WTC11 (cell line): ENCODE results near the gene GAK. TPM values are rescaled to one million over a fixed set of nuclear protein-coding genes. Genes with fewer than 3 reads are reported as not detected.

Experiments
- ATAC-seq: fragments of 200-7000 bp; cut with Tn5 transposase; 2 replicates; pipeline ENCODE4 v1.10.0; 2021; ENCODE audit warnings: mild to moderate bottlenecking, moderate library complexity
- CTCF ChIA-PET: fragments of 300-600 bp; sonication (Branson Sonifier 250); formaldehyde crosslinking; loops from one replicate; lab custom pipeline; 2021; ENCODE audit warnings: antibody characterized with exemption; lab: Charles Lee
- POLR2A ChIA-PET: fragments of 350-600 bp; sonication (Branson Sonifier 250); formaldehyde crosslinking; loops from one replicate; lab custom pipeline; 2021; ENCODE audit warnings: antibody characterized with exemption; lab: Charles Lee
- DNase-seq: peaks from one replicate; pipeline ENCODE4 v3.0.0; 2021; ENCODE audit warnings: low spot score
- H3K27ac Mint-ChIP-seq: 2 replicates; pipeline ENCODE4 v1.8.0; 2021; ENCODE audit warnings: mixed read lengths
- H3K27me3 Mint-ChIP-seq: 2 replicates; pipeline ENCODE4 v1.8.0; 2021; ENCODE audit warnings: low read depth, mild to moderate bottlenecking, moderate library complexity, mixed read lengths
- H3K36me3 Mint-ChIP-seq: 2 replicates; pipeline ENCODE4 v1.8.0; 2021; ENCODE audit warnings: mixed read lengths
- H3K4me1 Mint-ChIP-seq: 2 replicates; pipeline ENCODE4 v1.8.0; 2022; ENCODE audit warnings: mixed read lengths
- H3K4me3 Mint-ChIP-seq: 2 replicates; pipeline ENCODE4 v1.8.0; 2021; ENCODE audit warnings: mild to moderate bottlenecking, moderate library complexity, mixed read lengths
- H3K9me3 Mint-ChIP-seq: 2 replicates; pipeline ENCODE4 v1.8.0; 2021; ENCODE audit warnings: mixed read lengths
- ATF1 ChIP-seq: sonication (generic); formaldehyde crosslinking; IDR thresholded peaks from 2 replicates; pipeline ENCODE4 v1.8.1; 2023; ENCODE audit warnings: mild to moderate bottlenecking, moderate library complexity, missing genetic modification reagents
- FOXJ3 ChIP-seq: sonication (generic); formaldehyde crosslinking; IDR thresholded peaks from 2 replicates; pipeline ENCODE4 v1.9.0; 2021; ENCODE audit warnings: missing genetic modification reagents, mild to moderate bottlenecking, borderline replicate concordance
- GTF2I ChIP-seq: fragments of 250-450 bp; sonication (Bioruptor Pico); conservative IDR thresholded peaks from 2 replicates; pipeline ENCODE4 v1.4.0; 2021; ENCODE audit warnings: mild to moderate bottlenecking
- KAT7 ChIP-seq: sonication (generic); formaldehyde crosslinking; IDR thresholded peaks from 2 replicates; pipeline ENCODE4 v1.8.1; 2023; ENCODE audit warnings: missing genetic modification reagents, mild to moderate bottlenecking, borderline replicate concordance
- MXD4 ChIP-seq: fragments of 250-450 bp; sonication (Bioruptor Pico); IDR thresholded peaks from 2 replicates; pipeline ENCODE4 v1.8.0; 2021; ENCODE audit warnings: mild to moderate bottlenecking, moderate library complexity, borderline replicate concordance
- NFE2L1 ChIP-seq: sonication (generic); formaldehyde crosslinking; IDR thresholded peaks from 2 replicates; pipeline ENCODE4 v1.8.1; 2023; ENCODE audit warnings: missing genetic modification reagents
- NR3C1 ChIP-seq: sonication (generic); formaldehyde crosslinking; conservative IDR thresholded peaks from 2 replicates; pipeline ENCODE4 v1.8.1; 2023; ENCODE audit warnings: low read depth, mild to moderate bottlenecking, missing genetic modification reagents
- PRRX2 ChIP-seq: fragments of 250-450 bp; sonication (Bioruptor Pico); IDR thresholded peaks from 2 replicates; pipeline ENCODE4 v1.8.0; 2021; ENCODE audit warnings: mild to moderate bottlenecking
- RELA ChIP-seq: sonication (generic); formaldehyde crosslinking; IDR thresholded peaks from 2 replicates; pipeline ENCODE4 v1.8.1; 2022; ENCODE audit warnings: missing genetic modification reagents, mild to moderate bottlenecking, borderline replicate concordance
- SOX15 ChIP-seq: fragments of 250-450 bp; sonication (Bioruptor Pico); IDR thresholded peaks from 2 replicates; pipeline ENCODE4 v1.9.0; 2021; ENCODE audit warnings: mild to moderate bottlenecking
- TCF7 ChIP-seq: sonication (generic); formaldehyde crosslinking; IDR thresholded peaks from 2 replicates; pipeline ENCODE4 v1.8.0; 2022; ENCODE audit warnings: mild to moderate bottlenecking, low read depth, missing genetic modification reagents, moderate library complexity
- TEAD1 ChIP-seq: sonication (generic); formaldehyde crosslinking; IDR thresholded peaks from 2 replicates; pipeline ENCODE4 v1.8.0; 2022; ENCODE audit warnings: mild to moderate bottlenecking, missing genetic modification reagents
- TP53 ChIP-seq: sonication (generic); formaldehyde crosslinking; IDR thresholded peaks from 2 replicates; pipeline ENCODE4 v1.8.1; 2023; ENCODE audit warnings: mild to moderate bottlenecking, missing genetic modification reagents
- ZNF416 ChIP-seq: fragments of 250-450 bp; sonication (Bioruptor Pico); IDR thresholded peaks from 2 replicates; pipeline ENCODE4 v1.9.0; 2021; ENCODE audit warnings: mild to moderate bottlenecking, inconsistent platforms
- total RNA-seq: library from RNA; stranded (reverse); gene quantifications from 3 replicates; pipeline ENCODE4 v1.2.3, GENCODE V29; 2021
- TF ChIP-seq, protein P1 (sequence below): sonication (generic); formaldehyde crosslinking; IDR thresholded peaks from 2 replicates; pipeline ENCODE4 v1.8.0; 2022; ENCODE audit warnings: mild to moderate bottlenecking, missing genetic modification reagents
- TF ChIP-seq, protein P2 (sequence below): sonication (generic); formaldehyde crosslinking; IDR thresholded peaks from 2 replicates; pipeline ENCODE4 v1.8.1; 2022; ENCODE audit warnings: low read depth, mild to moderate bottlenecking, moderate library complexity, missing genetic modification reagents, borderline replicate concordance
- TF ChIP-seq, protein P3 (sequence below): sonication (generic); formaldehyde crosslinking; IDR thresholded peaks from 2 replicates; pipeline ENCODE4 v1.8.1; 2022; ENCODE audit warnings: missing genetic modification reagents, borderline replicate concordance
- TF ChIP-seq, protein P4 (sequence below): sonication (generic); formaldehyde crosslinking; IDR thresholded peaks from 2 replicates; pipeline ENCODE4 v1.8.1; 2023; ENCODE audit warnings: mild to moderate bottlenecking, moderate library complexity, missing genetic modification reagents
- TF ChIP-seq, protein P5 (sequence below): fragments of 250-450 bp; sonication (Bioruptor Pico); IDR thresholded peaks from 2 replicates; pipeline ENCODE4 v1.9.0; 2021; ENCODE audit warnings: moderate library complexity, mild to moderate bottlenecking, inconsistent platforms, borderline replicate concordance
- TF ChIP-seq, protein P6 (sequence below): sonication (generic); formaldehyde crosslinking; IDR thresholded peaks from 2 replicates; pipeline ENCODE4 v1.8.1; 2022; ENCODE audit warnings: mild to moderate bottlenecking, missing genetic modification reagents, moderate library complexity, borderline replicate concordance

Gene GAK
- total RNA-seq, 1 experiment from 2014 or later: 121 TPM

DNA sequence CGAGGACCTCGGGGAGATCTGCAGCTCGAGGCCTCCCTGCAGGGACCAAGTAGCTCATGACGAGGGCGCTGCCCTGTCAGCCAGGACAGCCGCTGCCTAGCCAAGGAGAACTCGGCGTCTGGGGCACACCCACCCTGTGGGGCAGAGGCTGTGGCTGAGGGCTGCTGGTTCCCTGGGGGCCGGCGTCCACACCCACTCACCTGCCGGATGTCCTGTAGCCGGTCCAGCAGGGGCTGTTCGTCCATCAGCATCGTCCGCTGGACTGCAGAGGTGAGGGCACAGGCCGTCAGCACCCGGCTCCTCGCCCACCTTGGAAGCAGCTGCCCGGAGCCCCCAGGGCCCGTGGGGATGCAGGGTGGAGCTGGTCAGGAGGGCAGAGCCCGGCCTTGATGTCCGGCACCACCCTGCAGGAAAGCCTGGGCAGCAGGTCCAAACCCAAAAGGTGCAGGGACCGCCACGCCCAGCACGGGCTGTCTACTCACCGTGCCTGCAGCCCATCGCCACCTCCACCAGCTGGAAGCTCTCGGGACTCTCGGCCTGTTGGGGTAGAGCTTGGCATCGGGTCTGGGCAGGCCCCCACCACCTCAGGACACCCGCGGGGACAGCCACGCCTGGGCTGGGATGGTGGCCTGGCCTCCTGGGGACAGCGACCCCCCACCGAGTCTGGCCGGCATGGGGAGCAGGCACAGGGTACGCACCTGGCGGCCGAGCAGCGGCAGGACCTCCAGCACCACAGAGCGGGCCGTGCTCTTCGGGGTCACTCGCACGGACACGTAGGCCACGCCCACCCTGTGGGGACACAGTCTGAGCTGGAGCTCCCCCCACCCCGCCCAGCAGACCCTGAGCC is 34.4 kb upstream of the GAK start (continued):
- TF ChIP-seq, protein P1, sequence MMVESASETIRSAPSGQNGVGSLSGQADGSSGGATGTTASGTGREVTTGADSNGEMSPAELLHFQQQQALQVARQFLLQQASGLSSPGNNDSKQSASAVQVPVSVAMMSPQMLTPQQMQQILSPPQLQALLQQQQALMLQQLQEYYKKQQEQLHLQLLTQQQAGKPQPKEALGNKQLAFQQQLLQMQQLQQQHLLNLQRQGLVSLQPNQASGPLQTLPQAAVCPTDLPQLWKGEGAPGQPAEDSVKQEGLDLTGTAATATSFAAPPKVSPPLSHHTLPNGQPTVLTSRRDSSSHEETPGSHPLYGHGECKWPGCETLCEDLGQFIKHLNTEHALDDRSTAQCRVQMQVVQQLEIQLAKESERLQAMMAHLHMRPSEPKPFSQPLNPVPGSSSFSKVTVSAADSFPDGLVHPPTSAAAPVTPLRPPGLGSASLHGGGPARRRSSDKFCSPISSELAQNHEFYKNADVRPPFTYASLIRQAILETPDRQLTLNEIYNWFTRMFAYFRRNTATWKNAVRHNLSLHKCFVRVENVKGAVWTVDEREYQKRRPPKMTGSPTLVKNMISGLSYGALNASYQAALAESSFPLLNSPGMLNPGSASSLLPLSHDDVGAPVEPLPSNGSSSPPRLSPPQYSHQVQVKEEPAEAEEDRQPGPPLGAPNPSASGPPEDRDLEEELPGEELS: no peak

DNA sequence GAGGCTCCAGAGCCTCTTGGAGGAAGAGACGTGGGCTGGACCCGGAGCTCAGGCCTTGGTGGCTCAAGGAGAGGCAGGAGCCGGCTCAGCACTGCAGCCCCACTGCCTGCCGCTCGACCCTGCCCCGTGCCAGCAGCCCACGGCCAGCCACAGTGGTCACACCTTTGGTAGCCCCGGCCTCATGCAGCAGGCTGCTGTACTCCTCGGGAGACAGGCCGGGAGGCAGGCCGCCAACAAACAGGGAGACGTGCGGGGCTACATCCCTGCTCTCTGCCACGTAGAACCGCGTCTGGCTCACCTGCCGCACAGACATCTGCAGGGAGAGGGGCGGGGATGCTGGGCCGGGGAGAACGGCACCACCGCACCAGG is 33.6 kb upstream of the GAK start:
- H3K4me3 Mint-ChIP-seq: no peak overlapping the region
- no peak for DNase-seq
- ChIA-PET CTCF (interaction anchor here (1.3 kb wide), 1 partner anchor 39 kb away, joined by 4 read pairs; no protein-coding TSS in a partner anchor), POLR2A (no interaction called here)
- H3K9me3 Mint-ChIP-seq: no peaks in the 10 kb centered on the region
- H3K36me3 Mint-ChIP-seq: no peaks in the 10 kb centered on the region
- no peak overlapping the region for H3K27ac Mint-ChIP-seq
- no peak for TF ChIP-seq FOXJ3 (CRISPR knock-in tag)
- TF ChIP-seq NFE2L1 (CRISPR knock-in tag): no peak
- TF ChIP-seq, protein P2, sequence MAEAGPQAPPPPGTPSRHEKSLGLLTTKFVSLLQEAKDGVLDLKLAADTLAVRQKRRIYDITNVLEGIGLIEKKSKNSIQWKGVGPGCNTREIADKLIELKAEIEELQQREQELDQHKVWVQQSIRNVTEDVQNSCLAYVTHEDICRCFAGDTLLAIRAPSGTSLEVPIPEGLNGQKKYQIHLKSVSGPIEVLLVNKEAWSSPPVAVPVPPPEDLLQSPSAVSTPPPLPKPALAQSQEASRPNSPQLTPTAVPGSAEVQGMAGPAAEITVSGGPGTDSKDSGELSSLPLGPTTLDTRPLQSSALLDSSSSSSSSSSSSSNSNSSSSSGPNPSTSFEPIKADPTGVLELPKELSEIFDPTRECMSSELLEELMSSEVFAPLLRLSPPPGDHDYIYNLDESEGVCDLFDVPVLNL: no peak
- TF ChIP-seq, protein P3, sequence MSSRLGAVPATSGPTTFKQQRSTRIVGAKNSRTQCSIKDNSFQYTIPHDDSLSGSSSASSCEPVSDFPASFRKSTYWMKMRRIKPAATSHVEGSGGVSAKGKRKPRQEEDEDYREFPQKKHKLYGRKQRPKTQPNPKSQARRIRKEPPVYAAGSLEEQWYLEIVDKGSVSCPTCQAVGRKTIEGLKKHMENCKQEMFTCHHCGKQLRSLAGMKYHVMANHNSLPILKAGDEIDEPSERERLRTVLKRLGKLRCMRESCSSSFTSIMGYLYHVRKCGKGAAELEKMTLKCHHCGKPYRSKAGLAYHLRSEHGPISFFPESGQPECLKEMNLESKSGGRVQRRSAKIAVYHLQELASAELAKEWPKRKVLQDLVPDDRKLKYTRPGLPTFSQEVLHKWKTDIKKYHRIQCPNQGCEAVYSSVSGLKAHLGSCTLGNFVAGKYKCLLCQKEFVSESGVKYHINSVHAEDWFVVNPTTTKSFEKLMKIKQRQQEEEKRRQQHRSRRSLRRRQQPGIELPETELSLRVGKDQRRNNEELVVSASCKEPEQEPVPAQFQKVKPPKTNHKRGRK: no peak
- no peak for TF ChIP-seq RELA (CRISPR knock-in tag)
- no peak for TF ChIP-seq NR3C1 (CRISPR knock-in tag)
- TF ChIP-seq TCF7 (CRISPR knock-in tag): no peak
- no peak for TF ChIP-seq TEAD1 (CRISPR knock-in tag)
- TF ChIP-seq ATF1: no peak
- no peak for TF ChIP-seq TP53 (CRISPR knock-in tag)
- no peak for TF ChIP-seq KAT7 (CRISPR knock-in tag)
- TF ChIP-seq GTF2I (CRISPR knock-in tag): no peak
- TF ChIP-seq, protein P4, sequence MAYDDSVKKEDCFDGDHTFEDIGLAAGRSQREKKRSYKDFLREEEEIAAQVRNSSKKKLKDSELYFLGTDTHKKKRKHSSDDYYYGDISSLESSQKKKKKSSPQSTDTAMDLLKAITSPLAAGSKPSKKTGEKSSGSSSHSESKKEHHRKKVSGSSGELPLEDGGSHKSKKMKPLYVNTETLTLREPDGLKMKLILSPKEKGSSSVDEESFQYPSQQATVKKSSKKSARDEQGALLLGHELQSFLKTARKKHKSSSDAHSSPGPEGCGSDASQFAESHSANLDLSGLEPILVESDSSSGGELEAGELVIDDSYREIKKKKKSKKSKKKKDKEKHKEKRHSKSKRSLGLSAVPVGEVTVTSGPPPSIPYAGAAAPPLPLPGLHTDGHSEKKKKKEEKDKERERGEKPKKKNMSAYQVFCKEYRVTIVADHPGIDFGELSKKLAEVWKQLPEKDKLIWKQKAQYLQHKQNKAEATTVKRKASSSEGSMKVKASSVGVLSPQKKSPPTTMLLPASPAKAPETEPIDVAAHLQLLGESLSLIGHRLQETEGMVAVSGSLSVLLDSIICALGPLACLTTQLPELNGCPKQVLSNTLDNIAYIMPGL (CRISPR knock-in tag): no peak
- TF ChIP-seq PRRX2 (CRISPR knock-in tag): no peak
- TF ChIP-seq MXD4 (CRISPR knock-in tag): no peak
- TF ChIP-seq ZNF416 (CRISPR knock-in tag): no peak
- TF ChIP-seq, protein P5, sequence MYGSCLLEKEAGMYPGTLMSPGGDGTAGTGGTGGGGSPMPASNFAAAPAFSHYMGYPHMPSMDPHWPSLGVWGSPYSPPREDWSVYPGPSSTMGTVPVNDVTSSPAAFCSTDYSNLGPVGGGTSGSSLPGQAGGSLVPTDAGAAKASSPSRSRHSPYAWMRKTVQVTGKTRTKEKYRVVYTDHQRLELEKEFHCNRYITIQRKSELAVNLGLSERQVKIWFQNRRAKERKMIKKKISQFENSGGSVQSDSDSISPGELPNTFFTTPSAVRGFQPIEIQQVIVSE (CRISPR knock-in tag): no peak
- TF ChIP-seq, protein P6, sequence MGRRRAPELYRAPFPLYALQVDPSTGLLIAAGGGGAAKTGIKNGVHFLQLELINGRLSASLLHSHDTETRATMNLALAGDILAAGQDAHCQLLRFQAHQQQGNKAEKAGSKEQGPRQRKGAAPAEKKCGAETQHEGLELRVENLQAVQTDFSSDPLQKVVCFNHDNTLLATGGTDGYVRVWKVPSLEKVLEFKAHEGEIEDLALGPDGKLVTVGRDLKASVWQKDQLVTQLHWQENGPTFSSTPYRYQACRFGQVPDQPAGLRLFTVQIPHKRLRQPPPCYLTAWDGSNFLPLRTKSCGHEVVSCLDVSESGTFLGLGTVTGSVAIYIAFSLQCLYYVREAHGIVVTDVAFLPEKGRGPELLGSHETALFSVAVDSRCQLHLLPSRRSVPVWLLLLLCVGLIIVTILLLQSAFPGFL (CRISPR knock-in tag): no peak
- no peak for TF ChIP-seq SOX15 (CRISPR knock-in tag)
- ATAC-seq: no peak
- no peaks in the 10 kb centered on the region for H3K4me1 Mint-ChIP-seq
- peaks cover 13% of the 10 kb centered on the region for H3K27me3 Mint-ChIP-seq
